ENCODE results near the gene MAD1L1.

MAD1L1 gene

GRCh38 chr7:2254429-2255144, 21.8 kb upstream of the MAD1L1 start:
- no peak overlapping the region for H3K4me3 ChIP-seq (replicated peaks; ENCODE audit: low read depth, low read length)
- no peak for DNase-seq (ENCODE audit: low read depth)
- no peak for TF ChIP-seq CTCF (IDR thresholded peaks at IDR 0.05; ENCODE audit: low read length, missing control alignments)

- no peak for DNase-seq (ENCODE audit: low read depth)
- H3K4me3 ChIP-seq (replicated peaks; ENCODE audit: low read depth, low read length): no peak overlapping the region
- TF ChIP-seq CTCF (IDR thresholded peaks at IDR 0.05; ENCODE audit: low read length, missing control alignments): no peak
Measured at GRCh38 chr7:2253525-2254244, 20.9 kb upstream of the MAD1L1 start.

GRCh38 chr7:2253021-2253420, 20.3 kb upstream of the MAD1L1 start:
- no peak for DNase-seq (ENCODE audit: low read depth)
- no peak overlapping the region for H3K4me3 ChIP-seq (replicated peaks; ENCODE audit: low read depth, low read length)
- no peak for TF ChIP-seq CTCF (IDR thresholded peaks at IDR 0.05; ENCODE audit: low read length, missing control alignments)

- H3K4me3 ChIP-seq (replicated peaks; ENCODE audit: low read depth, low read length): no peak overlapping the region
- no peak for DNase-seq (ENCODE audit: low read depth)
- TF ChIP-seq CTCF (IDR thresholded peaks at IDR 0.05; ENCODE audit: low read length, missing control alignments): no peak
Measured at GRCh38 chr7:2251841-2252771, 19.4 kb upstream of the MAD1L1 start.

- DNase-seq (ENCODE audit: low read depth): no peak
- no peak overlapping the region for H3K4me3 ChIP-seq (replicated peaks; ENCODE audit: low read depth, low read length)
- TF ChIP-seq CTCF (IDR thresholded peaks at IDR 0.05; ENCODE audit: low read length, missing control alignments): no peak
Measured at GRCh38 chr7:2251381-2251780, 18.6 kb upstream of the MAD1L1 start.

GRCh38 chr7:2249744-2250323, 17.1 kb upstream of the MAD1L1 start:
- no peak for TF ChIP-seq CTCF (IDR thresholded peaks at IDR 0.05; ENCODE audit: low read length, missing control alignments)
- no peak overlapping the region for H3K4me3 ChIP-seq (replicated peaks; ENCODE audit: low read depth, low read length)
- no peak for DNase-seq (ENCODE audit: low read depth)
